Esophagus muscularis mucosa (tissue), 4 donors: ENCODE results near the gene ARHGAP40. TPM values are rescaled to one million over a fixed set of nuclear protein-coding genes. Genes with fewer than 3 reads are reported as not detected.

Source experiments
- DNase-seq: peaks from one replicate; pipeline ENCODE4 v3.0.0-alpha.2; 2017; ENCODE audit errors: extremely low spot score
- H3K27ac ChIP-seq, 4 donors: fragments of 200-600 bp; sonication (generic); replicated peaks in 1 of 4; 1 replicate in 3 of 4; 2 replicates in 1 of 4; pipeline ENCODE4 v1.5.1; 2016 to 2019; ENCODE audit warnings: mild to moderate bottlenecking in 1 of 4
- H3K27me3 ChIP-seq, 4 donors: fragments of 200-600 bp; sonication (generic); one replicate each; pipeline versions ENCODE4 v1.5.1 to v1.6.0; 2016 to 2019
- H3K36me3 ChIP-seq, 4 donors: fragments of 200-600 bp; sonication (generic); one replicate each; pipeline ENCODE4 v1.5.1; 2016 to 2019
- H3K4me1 ChIP-seq, 4 donors: fragments of 200-600 bp; sonication (generic); one replicate each; pipeline ENCODE4 v1.5.1; 2016 to 2019
- H3K4me3 ChIP-seq, 4 donors: fragments of 200-600 bp; sonication (generic); 1 replicate in 2 of 4; 2 replicates in 2 of 4; pipeline ENCODE4 v1.5.1; 2016 to 2019; ENCODE audit warnings: mild to moderate bottlenecking in 4 of 4, moderate library complexity in 1 of 4
- H3K9me3 ChIP-seq, 4 donors: fragments of 200-600 bp; sonication (generic); 1 replicate in 3 of 4; 2 replicates in 1 of 4; pipeline ENCODE4 v1.5.1; 2016 to 2019
- EP300 ChIP-seq: sonication (generic); formaldehyde crosslinking; IDR thresholded peaks from one replicate; pipeline ENCODE4 v1.6.1; 2017; ENCODE audit warnings: antibody characterized with exemption
- POLR2A ChIP-seq: fragments of 450-650 bp; IDR thresholded peaks from one replicate; pipeline ENCODE4 v1.6.1; 2017; ENCODE audit warnings: antibody characterized with exemption, moderate library complexity, mild to moderate bottlenecking, low read depth
- POLR2AphosphoS5 ChIP-seq, 2 donors: sonication (generic); formaldehyde crosslinking; IDR thresholded peaks; one replicate each; pipeline ENCODE4 v1.6.1; 2017; ENCODE audit warnings: antibody characterized with exemption in 2 of 2
- WGBS: methylation state at CpG from one replicate; pipeline ENCODE4 v1.1.5; 2018; 5-methylcytosine and 5-hydroxymethylcytosine counted together
- intact Hi-C: fragments of 100-400 bp; cut with DNase I; formaldehyde crosslinking; loops from one replicate; pipeline ENCODE4 v1.15.1; 2023
- total RNA-seq, 4 donors: library from RNA; depleted of rRNA; stranded (reverse); fragments of >200 nt; gene quantifications; one replicate each; pipeline versions ENCODE4 v1.1.0 to v1.2.1, GENCODE V29; 2016
- TF ChIP-seq, protein P1 (sequence below), 3 experiments: fragments of 200-600 bp in 2 of 3; fragments of 450-650 bp in 1 of 3; sonication (generic) in 2 of 3; IDR thresholded peaks; one replicate each; pipeline ENCODE4 v1.5.1; 2017 to 2019; ENCODE audit warnings: antibody characterized with exemption in 3 of 3, mild to moderate bottlenecking in 2 of 3, moderate library complexity in 1 of 3

ARHGAP40 gene
- total RNA-seq, 4 donors from 2014 or later: 0.42 TPM; not detected in 3

DNA sequence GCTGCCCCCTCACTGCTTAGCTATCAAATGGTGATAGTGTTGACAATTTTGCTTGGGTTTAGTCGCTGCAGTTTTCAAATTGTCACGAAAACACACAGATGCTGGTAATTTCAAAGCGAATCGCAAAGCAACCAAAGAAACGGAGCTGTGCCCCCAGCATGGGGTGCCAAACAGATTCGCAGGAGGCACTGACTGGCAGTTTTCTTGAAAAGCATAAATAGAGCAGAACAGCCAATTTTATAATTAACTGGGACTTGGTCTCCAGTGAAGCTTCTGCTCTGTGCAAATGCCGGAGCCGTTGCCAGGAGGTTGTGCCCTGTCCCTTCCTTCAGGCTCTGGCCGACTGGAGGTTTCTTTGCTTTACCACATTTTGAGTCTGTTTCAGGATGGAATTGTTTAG is 18.8 kb downstream of the ARHGAP40 start:
- no peak for DNase-seq
- H3K27ac ChIP-seq: no peak overlapping the region
- 59% methylated on average over 9 of the region's 9 CpGs for WGBS
- intact Hi-C loops: no loop called here
- H3K9me3 ChIP-seq: peaks cover 0 to 10% (median 6%) of the 10 kb centered on the region in 4 donors
- H3K36me3 ChIP-seq: no peaks in the 10 kb centered on the region
- H3K4me1 ChIP-seq: no peaks in the 10 kb centered on the region
- H3K4me3 ChIP-seq: no peak overlapping the region
- H3K27me3 ChIP-seq: peaks cover 0 to 57% (median 0%) of the 10 kb centered on the region in 4 donors
- TF ChIP-seq POLR2A: no peak
- TF ChIP-seq EP300: no peak
- TF ChIP-seq, protein P1, sequence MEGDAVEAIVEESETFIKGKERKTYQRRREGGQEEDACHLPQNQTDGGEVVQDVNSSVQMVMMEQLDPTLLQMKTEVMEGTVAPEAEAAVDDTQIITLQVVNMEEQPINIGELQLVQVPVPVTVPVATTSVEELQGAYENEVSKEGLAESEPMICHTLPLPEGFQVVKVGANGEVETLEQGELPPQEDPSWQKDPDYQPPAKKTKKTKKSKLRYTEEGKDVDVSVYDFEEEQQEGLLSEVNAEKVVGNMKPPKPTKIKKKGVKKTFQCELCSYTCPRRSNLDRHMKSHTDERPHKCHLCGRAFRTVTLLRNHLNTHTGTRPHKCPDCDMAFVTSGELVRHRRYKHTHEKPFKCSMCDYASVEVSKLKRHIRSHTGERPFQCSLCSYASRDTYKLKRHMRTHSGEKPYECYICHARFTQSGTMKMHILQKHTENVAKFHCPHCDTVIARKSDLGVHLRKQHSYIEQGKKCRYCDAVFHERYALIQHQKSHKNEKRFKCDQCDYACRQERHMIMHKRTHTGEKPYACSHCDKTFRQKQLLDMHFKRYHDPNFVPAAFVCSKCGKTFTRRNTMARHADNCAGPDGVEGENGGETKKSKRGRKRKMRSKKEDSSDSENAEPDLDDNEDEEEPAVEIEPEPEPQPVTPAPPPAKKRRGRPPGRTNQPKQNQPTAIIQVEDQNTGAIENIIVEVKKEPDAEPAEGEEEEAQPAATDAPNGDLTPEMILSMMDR (IDR thresholded peaks at IDR 0.05): no peak
- no peak for TF ChIP-seq POLR2AphosphoS5 (IDR thresholded peaks at IDR 0.05)

DNA sequence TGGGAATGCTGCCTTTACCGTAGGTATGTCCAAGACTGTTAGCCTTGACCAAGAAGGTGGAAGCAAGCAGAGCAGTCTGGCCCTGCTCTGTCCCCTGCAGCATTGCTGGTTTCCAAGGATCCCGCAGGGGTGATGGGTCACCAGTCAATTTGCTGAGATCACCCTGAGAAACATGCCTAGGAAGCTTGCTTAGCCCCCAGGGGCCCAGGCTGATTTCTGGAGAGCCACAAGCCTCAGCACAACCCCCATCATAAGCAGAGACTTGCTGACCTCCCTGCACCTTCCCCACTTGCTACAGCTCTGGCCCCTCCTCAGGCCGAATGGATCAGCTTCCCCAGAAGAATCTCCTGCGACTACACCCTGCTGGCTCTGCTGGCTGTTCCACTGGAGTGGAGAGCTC is 21.5 kb downstream of the ARHGAP40 start:
- WGBS: 77% methylated on average over 3 of the region's 4 CpGs
- intact Hi-C loops: no loop called here
- TF ChIP-seq POLR2AphosphoS5 (IDR thresholded peaks at IDR 0.05) (no peak), EP300 (no peak), POLR2A (no peak)
- TF ChIP-seq, protein P1 (IDR thresholded peaks at IDR 0.05): no peak

DNA sequence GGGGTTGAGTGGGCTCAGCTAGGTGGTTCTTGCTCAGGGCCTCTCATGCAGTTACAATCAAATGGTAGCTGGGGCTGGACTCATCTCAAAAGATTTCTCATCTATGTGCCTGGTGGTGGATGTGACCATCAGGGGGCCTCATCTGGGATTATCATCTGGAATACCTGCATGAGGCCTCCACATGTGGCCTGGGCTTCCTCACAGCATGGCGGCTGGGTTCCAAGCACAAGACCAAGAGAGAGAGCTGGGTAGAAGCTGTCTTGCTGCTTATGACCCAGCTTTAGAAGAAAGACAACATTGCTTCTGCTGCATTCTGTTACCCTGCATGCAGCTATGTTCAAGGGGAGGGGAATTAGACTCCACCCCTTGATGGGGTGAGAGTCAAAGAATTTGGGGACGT is 22.5 kb downstream of the ARHGAP40 start:
- TF ChIP-seq EP300 (no peak), POLR2AphosphoS5 (IDR thresholded peaks at IDR 0.05) (no peak), POLR2A (no peak)
- TF ChIP-seq, protein P1 (IDR thresholded peaks at IDR 0.05): no peak
- WGBS: 84% methylated on average over 2 of the region's 2 CpGs
- intact Hi-C loops: no loop called here

More for the DNA sequence above, 21.5 kb downstream of the ARHGAP40 start:
- DNase-seq: no peak
- H3K36me3 ChIP-seq: no peaks in the 10 kb centered on the region
- H3K9me3 ChIP-seq: peaks cover 0 to 10% (median 6%) of the 10 kb centered on the region in 4 donors
- no peak overlapping the region for H3K4me3 ChIP-seq
- peaks cover 0 to 33% (median 0%) of the 10 kb centered on the region in 4 donors for H3K27me3 ChIP-seq
- H3K4me1 ChIP-seq: no peaks in the 10 kb centered on the region
- H3K27ac ChIP-seq: no peak overlapping the region

DNA sequence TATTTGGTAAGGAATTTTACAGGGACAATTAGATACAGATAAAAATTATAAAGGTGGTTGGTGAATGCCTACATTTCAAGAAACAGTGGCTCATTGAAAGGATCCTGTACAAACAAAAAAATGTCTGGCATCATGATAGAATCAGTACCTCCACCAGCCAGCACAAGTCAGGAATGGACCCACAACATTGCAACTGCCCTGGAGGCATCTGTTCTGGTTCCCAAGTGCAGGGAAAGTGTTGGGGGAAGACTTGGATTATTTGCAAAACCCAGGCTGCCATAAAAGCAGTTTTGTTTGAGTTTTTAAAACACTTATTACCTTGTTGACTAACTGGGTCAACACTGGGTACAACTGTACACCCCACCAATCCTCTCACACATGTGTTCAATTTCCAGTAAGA is 24.3 kb downstream of the ARHGAP40 start:
- no peak overlapping the region for H3K4me3 ChIP-seq
- no peaks in the 10 kb centered on the region for H3K36me3 ChIP-seq
- no peak overlapping the region for H3K27ac ChIP-seq
- TF ChIP-seq POLR2AphosphoS5 (IDR thresholded peaks at IDR 0.05) (no peak), POLR2A (no peak)
- TF ChIP-seq, protein P1 (IDR thresholded peaks at IDR 0.05): no peak
- peaks cover 0 to 16% (median 0%) of the 10 kb centered on the region in 4 donors for H3K27me3 ChIP-seq
- no peaks in the 10 kb centered on the region for H3K4me1 ChIP-seq
- intact Hi-C loops: no loop called here
- peaks cover 0 to 10% (median 6%) of the 10 kb centered on the region in 4 donors for H3K9me3 ChIP-seq
- DNase-seq: no peak

More for the DNA sequence above, 22.5 kb downstream of the ARHGAP40 start:
- Histone ChIP-seq H3K27me3 (peaks cover 0 to 23% (median 0%) of the 10 kb centered on the region in 4 donors), H3K36me3 (no peaks in the 10 kb centered on the region), H3K9me3 (peaks cover 0 to 10% (median 6%) of the 10 kb centered on the region in 4 donors), H3K4me3 (no peak overlapping the region), H3K27ac (no peak overlapping the region), H3K4me1 (no peaks in the 10 kb centered on the region)
- no peak for DNase-seq
